ENCODE measurements around the gene ROBO1.

The ROBO1 gene

DNA sequence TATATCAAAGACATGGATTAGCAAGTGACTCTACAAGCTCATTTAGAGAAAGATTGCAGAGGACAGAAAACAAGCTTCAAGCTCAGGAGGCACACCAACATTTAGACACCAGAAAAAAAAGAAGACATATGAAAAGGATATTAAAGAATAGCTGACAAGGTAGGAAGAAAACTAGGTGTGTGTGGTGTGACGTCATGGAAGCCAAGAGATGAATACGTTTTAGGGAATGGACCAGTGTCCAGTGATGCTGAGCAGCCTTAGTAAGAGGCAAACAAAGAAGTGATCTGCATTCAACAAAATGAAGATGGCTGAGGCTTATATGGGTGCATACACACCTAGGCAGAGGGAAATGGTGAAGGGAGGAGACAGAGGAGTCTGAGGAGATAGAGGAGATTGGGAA, 377.4 kb downstream of the ROBO1 start:
- in situ Hi-C loops (cut with MboI; ENCODE audit: low sequenced_read_pairs) = no loop called here

GRCh38 chr3:79385211-79385610, 382.6 kb downstream of the ROBO1 start:
- in situ Hi-C loops (cut with MboI; ENCODE audit: low sequenced_read_pairs) = no loop called here

DNA sequence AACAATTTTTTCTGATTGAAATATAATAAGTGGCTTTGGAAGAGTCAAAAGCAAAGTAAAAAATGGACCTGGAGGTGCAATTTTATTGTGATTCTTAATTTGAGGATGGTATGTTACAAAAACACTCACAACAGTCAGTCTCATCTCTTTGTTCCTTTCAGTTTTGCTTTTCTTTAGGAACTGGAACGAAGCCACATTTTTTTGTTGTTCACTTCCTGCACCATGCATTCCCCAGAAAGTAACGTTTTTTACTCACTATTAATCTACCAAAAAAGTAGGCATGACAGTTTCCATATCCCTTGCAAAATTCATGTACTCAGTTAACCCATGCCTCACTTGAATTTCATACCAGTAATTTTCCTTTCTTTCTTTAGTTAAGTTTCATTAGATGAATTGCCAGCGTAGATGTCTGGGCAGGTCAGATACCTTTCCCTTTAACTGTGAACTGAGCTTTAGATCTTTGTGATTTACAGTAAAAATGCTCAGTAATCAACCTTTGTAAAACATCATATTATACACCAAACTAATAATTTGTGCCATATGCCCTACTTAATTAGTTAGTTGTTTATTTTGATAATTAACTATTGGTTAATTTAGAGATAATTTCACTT, 384.3 kb downstream of the ROBO1 start:
- in situ Hi-C loops (cut with MboI; ENCODE audit: low sequenced_read_pairs) = no loop called here

- in situ Hi-C loops (cut with MboI; ENCODE audit: low sequenced_read_pairs) = no loop called here
These were observed 387.2 kb downstream of the ROBO1 start for GRCh38 chr3:79380581-79380980.

GRCh38 chr3:79378064-79378463, 389.7 kb downstream of the ROBO1 start:
- in situ Hi-C loops (cut with MboI; ENCODE audit: low sequenced_read_pairs) = no loop called here

DNA sequence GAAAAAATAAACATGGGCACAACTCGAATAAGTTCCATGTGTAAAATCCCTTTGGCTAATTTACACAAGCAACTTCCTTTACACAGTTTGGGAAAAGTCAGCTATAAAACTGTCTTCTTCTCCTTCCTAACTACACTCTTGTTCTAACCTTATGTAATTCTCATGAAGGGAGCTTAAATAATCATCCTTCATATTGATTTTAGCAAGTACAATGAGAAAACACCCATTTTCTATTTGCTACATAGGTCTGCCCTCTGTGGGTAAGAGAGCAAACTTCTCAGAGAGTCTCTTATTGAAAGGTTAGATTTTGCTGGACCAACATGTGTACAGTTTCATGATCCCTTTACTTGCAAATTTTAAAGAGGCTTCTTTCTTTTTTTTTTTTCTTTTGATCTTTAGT, 398.5 kb downstream of the ROBO1 start:
- in situ Hi-C loops (cut with MboI; ENCODE audit: low sequenced_read_pairs) = no loop called here

- in situ Hi-C loops (cut with MboI; ENCODE audit: low sequenced_read_pairs) = no loop called here
These were observed 399.4 kb downstream of the ROBO1 start for GRCh38 chr3:79368403-79368802.

DNA sequence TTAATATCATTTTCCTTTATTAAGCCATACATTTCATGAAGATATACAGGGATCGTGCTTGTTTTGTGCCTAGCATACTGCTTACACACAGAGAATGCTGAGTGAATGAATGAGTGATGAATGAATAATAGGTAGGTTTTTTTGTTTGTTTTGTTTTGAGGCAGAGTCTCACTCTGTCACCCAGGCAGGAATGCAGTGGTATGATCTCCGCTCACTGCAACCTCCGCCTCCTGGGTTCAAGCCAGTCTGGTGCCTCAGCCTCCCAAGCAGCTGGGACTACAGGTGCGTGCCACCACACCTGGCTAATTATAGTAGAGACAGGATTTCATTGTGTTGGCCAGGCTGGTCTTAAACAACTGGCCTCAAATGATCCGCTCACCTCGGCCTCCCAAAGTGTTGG, 400.0 kb downstream of the ROBO1 start:
- in situ Hi-C loops (cut with MboI; ENCODE audit: low sequenced_read_pairs) = no loop called here

GRCh38 chr3:79367066-79367465, 400.7 kb downstream of the ROBO1 start:
- in situ Hi-C loops (cut with MboI; ENCODE audit: low sequenced_read_pairs) = no loop called here

DNA sequence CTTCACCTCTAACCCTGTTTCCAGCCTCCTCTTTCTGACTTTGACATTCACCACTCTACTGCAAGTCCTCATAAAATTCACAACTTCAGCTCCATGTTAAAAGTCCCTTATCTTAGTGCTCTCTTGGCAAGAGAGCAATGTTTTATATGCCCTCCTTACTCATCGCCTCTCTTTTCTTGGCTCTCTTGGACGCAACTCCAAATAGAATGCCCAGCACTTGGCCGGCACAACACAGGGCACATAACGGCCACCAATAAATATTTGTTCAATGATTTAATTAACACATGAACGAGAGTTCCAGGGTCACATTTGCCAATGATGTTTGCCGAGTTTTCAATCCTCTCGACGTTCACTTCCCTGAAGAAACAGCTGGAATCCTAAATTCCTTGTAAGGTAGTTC, 401.4 kb downstream of the ROBO1 start:
- in situ Hi-C loops (cut with MboI; ENCODE audit: low sequenced_read_pairs) = no loop called here

DNA sequence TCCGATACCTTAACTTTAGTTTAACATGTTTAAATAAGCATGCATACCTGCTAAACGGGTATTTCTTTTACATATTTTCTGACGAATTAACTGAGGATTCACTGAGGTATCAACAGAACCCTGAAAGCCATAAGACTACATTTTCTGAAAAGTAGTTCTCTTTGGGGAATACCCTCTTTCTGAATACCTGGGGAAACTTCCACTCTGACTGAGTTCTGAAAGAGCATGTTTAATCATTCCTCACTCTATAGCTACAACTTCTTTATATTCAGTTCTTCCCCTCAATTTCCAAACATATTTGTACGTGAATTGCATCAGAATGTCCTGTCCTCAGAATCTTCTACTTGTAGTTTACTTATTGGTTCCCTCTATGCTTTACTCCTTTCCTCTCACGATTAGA, 403.0 kb downstream of the ROBO1 start:
- in situ Hi-C loops (cut with MboI; ENCODE audit: low sequenced_read_pairs) = no loop called here

- in situ Hi-C loops (cut with MboI; ENCODE audit: low sequenced_read_pairs) = no loop called here
These were observed 405.1 kb downstream of the ROBO1 start for GRCh38 chr3:79362571-79363270.

DNA sequence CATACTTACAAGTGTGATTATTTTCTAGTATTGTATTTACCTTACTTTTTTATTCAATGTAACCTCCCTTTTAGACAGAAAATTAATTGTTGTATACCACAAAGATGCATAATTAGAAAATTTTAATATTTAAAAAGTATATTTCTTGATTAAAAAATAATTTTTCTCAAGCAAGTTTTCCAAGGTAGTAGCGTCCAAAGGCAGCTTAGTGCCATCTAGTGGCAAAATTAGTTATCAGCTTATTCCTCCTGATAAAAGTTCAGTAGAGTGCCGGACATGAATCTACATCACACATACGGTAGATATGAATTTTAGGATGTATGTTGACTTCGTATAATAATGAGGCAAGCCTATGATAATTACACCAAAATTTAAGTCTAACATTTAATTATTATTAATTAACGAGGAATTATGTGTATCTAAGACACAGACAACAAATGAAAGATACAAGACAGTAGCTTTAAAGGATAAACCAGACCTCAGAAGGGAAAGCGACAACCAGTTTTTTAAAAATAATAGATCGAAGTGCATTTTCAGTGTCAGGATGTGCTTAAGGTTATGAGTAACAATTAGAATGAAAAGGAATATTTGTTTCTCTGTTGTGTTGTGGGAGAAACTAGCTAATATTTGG, 405.9 kb downstream of the ROBO1 start:
- in situ Hi-C loops (cut with MboI; ENCODE audit: low sequenced_read_pairs) = no loop called here

- in situ Hi-C loops (cut with MboI; ENCODE audit: low sequenced_read_pairs) = no loop called here
These were observed 409.5 kb downstream of the ROBO1 start for GRCh38 chr3:79358327-79358726.

DNA sequence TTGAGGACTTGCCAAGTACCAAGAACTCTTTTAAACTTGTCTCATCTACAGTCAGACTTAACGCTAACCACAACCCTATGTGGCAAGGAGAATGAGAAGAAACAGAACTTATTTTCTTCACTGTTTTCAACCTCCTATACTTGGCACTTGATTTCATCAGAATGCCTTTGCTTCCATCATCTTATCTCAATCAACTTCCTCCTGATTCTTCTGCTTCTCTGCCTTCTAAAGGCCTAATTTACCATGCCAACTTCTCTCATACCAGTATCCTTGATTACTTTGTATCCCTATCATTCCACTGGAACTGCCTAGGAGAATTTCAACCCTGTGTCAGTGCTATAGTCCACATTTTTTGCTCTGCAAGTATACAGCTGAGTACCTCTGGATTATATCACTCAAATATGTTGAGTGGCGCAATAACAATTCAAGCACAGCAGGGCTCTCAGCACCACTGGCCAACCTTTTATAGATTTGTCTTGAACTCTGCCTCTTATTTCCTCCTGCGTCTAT, 413.6 kb downstream of the ROBO1 start:
- in situ Hi-C loops (cut with MboI; ENCODE audit: low sequenced_read_pairs) = no loop called here

GRCh38 chr3:79351699-79352098, 416.1 kb downstream of the ROBO1 start:
- in situ Hi-C loops (cut with MboI; ENCODE audit: low sequenced_read_pairs) = no loop called here

- in situ Hi-C loops (cut with MboI; ENCODE audit: low sequenced_read_pairs) = no loop called here
These were observed 422.6 kb downstream of the ROBO1 start for GRCh38 chr3:79344876-79345871.

GRCh38 chr3:79341961-79342360, 425.8 kb downstream of the ROBO1 start:
- in situ Hi-C loops (cut with MboI; ENCODE audit: low sequenced_read_pairs) = no loop called here

GRCh38 chr3:79339846-79340245, 428.0 kb downstream of the ROBO1 start:
- in situ Hi-C loops (cut with MboI; ENCODE audit: low sequenced_read_pairs) = no loop called here

- in situ Hi-C loops (cut with MboI; ENCODE audit: low sequenced_read_pairs) = no loop called here
These were observed 430.0 kb downstream of the ROBO1 start for GRCh38 chr3:79337798-79338197.

- in situ Hi-C loops (cut with MboI; ENCODE audit: low sequenced_read_pairs) = no loop called here
These were observed 438.6 kb downstream of the ROBO1 start for GRCh38 chr3:79329154-79329553.
